HG03025 (cell line): ENCODE results near the gene TCHP.
"Not testable (repeated sequence)": the region's sequence is repeated elsewhere in the genome, so short reads cannot be mapped to it uniquely, and the experiment has no call there.

Experiments used
- ATAC-seq: cut with Tn5 transposase; IDR thresholded peaks from one replicate; pipeline ENCODE4 v1.9.1; 2021; ENCODE audit warnings: mild to moderate bottlenecking, moderate library complexity; ENCODE audit not compliant: unreplicated experiment, low FRiP score

TCHP gene

GRCh38 chr12:109878749-109879148, 21.3 kb upstream of the TCHP start:
- ATAC-seq, result no peak

GRCh38 chr12:109879351-109880042, 20.6 kb upstream of the TCHP start:
- ATAC-seq, result no peak

- peak; percentile 77 for ATAC-seq
These were observed 19.8 kb upstream of the TCHP start, which contains the start of gene GLTP for GRCh38 chr12:109880043-109880931. Gene GLTP, minus strand, starts transcription at chr12:109880541. Its CDS starts 167 bp downstream, at chr12:109880374.

- no peak for ATAC-seq
These were observed 19.1 kb upstream of the TCHP start for GRCh38 chr12:109880938-109881337.

GRCh38 chr12:109881752-109882151, 18.3 kb upstream of the TCHP start:
- ATAC-seq, result no peak

- no peak for ATAC-seq
These were observed 16.6 kb upstream of the TCHP start for GRCh38 chr12:109883461-109883860.

DNA sequence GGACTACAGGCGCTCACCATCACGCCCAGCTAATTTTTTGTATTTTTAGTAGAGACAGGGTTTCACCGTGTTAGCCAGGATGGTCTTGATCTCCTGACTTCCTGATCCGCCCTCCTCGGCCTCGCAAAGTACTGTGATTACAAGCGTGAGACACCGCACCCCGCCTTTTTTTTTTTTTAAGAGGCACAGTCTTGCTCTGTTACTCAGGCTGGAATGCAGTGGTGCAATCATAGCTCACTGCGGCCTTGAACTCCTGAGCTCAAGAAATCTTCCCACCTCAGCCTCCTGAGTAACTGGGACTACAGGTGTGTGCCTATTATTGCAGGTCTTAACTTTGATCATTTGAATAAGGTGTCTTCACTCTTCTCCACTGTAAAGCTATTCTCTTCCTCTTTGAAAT, 14.5 kb upstream of the TCHP start:
- no peak for ATAC-seq

DNA sequence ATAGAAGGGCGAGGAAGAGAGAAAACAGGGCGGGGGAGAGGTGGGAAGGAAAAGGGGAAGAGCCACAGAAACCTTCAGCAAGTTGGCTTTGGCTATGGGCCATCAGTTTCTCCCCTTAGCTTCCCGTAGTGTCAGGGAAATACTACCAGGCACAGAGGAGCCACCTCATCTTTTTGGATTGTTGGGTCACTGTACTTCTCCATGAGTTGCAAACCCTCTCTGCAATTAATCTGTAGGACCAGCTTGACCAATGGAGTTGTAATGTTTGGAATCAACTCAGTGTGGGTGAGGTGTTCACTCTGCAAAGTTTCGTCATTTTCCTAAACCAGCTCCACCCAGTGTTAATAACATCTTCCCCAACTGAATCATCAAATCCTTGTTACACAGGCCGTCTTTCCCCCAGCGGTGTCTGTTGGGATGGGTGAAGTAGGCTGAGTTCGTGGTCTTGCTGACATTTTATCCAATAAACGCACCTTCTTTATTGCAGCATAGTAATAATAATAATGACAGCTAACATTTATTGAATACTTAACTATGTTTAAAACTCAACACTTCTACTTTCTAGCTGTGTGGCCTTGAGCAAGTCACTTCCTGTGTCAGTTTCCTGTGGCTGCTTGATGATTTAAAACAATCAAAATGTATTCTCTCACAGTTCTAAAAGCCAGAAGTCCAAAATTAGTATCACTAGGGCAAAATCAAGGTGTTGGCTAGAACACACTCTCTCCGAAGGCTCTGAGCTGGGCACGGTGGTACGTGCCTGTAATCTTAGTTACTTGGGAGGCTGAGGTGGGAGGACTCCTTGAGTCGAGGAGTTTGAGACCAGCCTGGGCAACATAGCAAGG, 11.7 kb upstream of the TCHP start:
- ATAC-seq, result no peak

DNA sequence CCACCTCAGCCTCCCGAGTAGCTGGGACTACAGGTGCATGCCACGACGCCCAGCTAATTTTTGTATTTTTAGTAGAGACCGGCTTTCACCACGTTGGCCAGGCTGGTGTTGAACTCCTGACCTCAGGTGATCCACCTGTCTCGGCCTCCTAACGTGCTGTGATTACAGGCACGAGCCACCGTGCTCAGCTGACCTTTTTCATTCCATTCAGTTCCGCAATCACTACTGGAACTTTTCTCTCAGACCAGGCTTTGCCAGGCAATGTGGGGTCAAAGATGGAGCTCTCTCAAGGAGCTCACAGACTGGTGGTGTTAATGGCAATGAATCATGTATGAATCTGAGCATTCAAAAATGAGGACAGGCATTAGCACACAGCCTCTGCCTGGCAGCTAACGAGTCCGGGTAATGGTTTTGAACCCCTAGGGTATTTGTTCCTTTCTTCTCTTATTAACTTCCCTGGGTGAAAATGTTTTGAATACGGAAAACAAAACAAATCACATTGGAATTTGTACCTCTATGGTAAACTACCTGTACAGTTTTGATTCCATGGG, 9.4 kb upstream of the TCHP start:
- no peak for ATAC-seq

GRCh38 chr12:109891731-109892130, 8.3 kb upstream of the TCHP start:
- ATAC-seq, result not testable (repeated sequence)

DNA sequence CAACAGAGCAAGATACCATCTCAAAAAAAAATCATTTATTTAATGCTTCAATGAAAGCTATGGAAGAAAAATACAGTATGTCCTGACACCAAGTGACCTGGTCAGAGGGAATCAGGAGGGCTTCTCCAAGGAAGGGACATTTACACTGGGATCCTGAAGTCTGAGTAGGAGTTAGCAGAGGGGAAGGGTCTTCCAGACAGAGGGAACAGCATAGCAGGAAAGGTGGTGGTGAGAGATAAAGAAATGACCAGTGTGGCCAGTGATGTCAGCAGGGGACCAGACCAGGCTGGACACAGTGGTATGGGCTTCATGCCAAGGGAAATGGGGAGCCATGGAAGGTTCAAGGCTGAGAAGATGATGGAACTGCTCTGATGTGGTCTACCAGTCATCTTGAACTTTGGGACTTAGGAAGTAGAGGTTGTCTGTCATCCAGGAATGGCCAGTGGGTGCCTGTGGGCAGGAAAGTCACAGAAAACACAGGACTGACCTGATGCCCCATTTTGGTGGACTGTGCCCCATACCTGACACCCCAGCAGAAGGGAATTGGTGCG, 7.8 kb upstream of the TCHP start:
- ATAC-seq, result no peak

DNA sequence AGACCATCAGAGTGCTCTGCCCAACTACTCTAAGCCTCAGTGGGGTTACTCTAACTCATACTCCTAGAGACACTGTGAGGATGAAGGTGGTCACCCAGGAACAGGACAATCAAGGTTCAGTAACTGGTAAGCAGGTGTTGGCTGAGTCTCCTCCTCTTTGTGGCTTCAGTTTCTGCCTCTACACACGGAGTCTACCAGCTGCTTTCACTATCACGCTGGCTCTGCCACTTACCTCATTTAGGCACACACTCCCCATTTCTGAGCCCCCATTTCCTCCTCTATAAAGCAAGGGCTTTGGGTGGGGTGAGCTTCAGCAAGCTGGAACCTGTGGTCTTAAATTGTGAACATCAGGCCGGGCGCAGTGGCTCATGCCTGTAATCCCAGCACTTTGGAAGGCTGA, 7.3 kb upstream of the TCHP start:
- no peak for ATAC-seq

- no peak for ATAC-seq
These were observed 6.6 kb upstream of the TCHP start for GRCh38 chr12:109893261-109893995.

GRCh38 chr12:109894939-109895338, 5.1 kb upstream of the TCHP start:
- no peak for ATAC-seq

- no peak for ATAC-seq
These were observed 3.9 kb upstream of the TCHP start for GRCh38 chr12:109896188-109896587.

DNA sequence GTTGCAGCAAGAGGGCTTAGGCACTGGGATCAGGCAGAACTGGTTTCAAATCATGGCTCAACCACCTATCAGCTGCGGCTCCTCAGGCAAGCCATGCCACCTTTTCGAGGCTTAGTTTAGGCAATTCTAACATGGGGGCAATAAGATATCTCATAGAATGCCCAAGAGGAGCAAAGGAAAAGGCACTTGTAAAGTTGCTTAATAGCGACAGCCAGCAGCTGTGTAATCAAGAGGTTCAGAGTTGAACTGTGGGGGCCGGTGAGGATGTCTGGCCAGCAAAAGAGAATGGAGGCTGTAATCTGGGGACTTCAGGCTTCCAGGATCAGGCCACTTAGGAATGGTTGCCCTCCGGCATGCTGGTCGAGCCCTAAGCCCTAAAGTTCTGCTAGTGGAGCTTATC, 3.0 kb upstream of the TCHP start:
- ATAC-seq, result no peak

- ATAC-seq, result not testable (repeated sequence)
These were observed 729 bp upstream of the TCHP start for GRCh38 chr12:109899345-109899744.

- no peak for ATAC-seq
These were observed 892 bp downstream of the TCHP start for GRCh38 chr12:109900752-109901580.
